ENCODE results near the gene SH3BP4. TPM values are rescaled to one million over a fixed set of nuclear protein-coding genes. Genes with fewer than 3 reads are reported as not detected.

SH3BP4 gene
- total RNA-seq, 1 experiment from 2014 or later = 93.8 TPM

GRCh38 chr2:235051436-235052260 is 99.8 kb downstream of the SH3BP4 start:
- no peak overlapping the region for H3K56ac ChIP-seq (ENCODE audit: insufficient read length, low read depth, low read length)
- Mint-ChIP-seq H3K4me3 (no peak overlapping the region), H3K36me3 (ENCODE audit: insufficient read depth in 1 of 3, low read depth in 3 of 3) (peaks cover 20 to 74% (median 67%) of the 10 kb centered on the region in 3 experiments), H3K27me3 (ENCODE audit: low read depth) (no peaks in the 10 kb centered on the region), H3K9me3 (no peaks in the 10 kb centered on the region), H3K4me1 (peaks cover 5 to 6% of the 10 kb centered on the region in 2 experiments), H3K27ac (peak overlapping the region in 1 of 3 experiments; percentile 74; a peak in 3 of 7 replicates)
- no peak overlapping the region for H3K4me2 ChIP-seq (ENCODE audit: insufficient read depth, insufficient read length, low read length)
- no peak overlapping the region for H2BK15ac ChIP-seq (ENCODE audit: low read depth, low read length)
- H3K27ac ChIP-seq (ENCODE audit: insufficient read length, low read depth, low read length) = no peak overlapping the region
- no peak overlapping the region for H2BK5ac ChIP-seq (ENCODE audit: insufficient read length, low read length)
- no peak overlapping the region for H4K91ac ChIP-seq (ENCODE audit: insufficient read length, low read depth, low read length)
- no CpG with 5 or more reads among the region's 18 CpGs for WGBS (ENCODE audit: extremely low coverage, insufficient read length, low lambda C conversion rate)
- no peak overlapping the region for H4K8ac ChIP-seq (replicated peaks; ENCODE audit: insufficient read length, low read depth, low read length)
- H4K20me1 ChIP-seq (ENCODE audit: control insufficient read depth, insufficient read depth, insufficient read length) = no peaks in the 10 kb centered on the region
- no peak overlapping the region for H2BK12ac ChIP-seq (ENCODE audit: insufficient read length, low read depth, low read length)
- H3K9me3 ChIP-seq (ENCODE audit: control insufficient read depth, low read depth, low read length) = no peaks in the 10 kb centered on the region
- no peaks in the 10 kb centered on the region for H3K23me2 ChIP-seq (ENCODE audit: insufficient read length, low read depth, low read length, poor library complexity, severe bottlenecking)
- no peaks in the 10 kb centered on the region for H3K79me1 ChIP-seq (ENCODE audit: insufficient read depth, low read depth, low read length, poor library complexity, severe bottlenecking)
- H3K23ac ChIP-seq (ENCODE audit: insufficient read length, low read depth, low read length) = no peak overlapping the region
- H3T11ph ChIP-seq (ENCODE audit: low read length) = no peak overlapping the region
- no peak for TF ChIP-seq CTCF (conservative IDR thresholded peaks at IDR 0.05)
- H3K14ac ChIP-seq (ENCODE audit: insufficient read depth, low read length) = no peak overlapping the region
- H3K27me3 ChIP-seq (ENCODE audit: insufficient read depth, low read length) = no peaks in the 10 kb centered on the region
- no peak overlapping the region for H2AK5ac ChIP-seq (ENCODE audit: insufficient read length, low read length)
- no peak overlapping the region for H3K18ac ChIP-seq (ENCODE audit: insufficient read length, low read depth, low read length)
- H3K79me2 ChIP-seq (ENCODE audit: insufficient read depth, low read length) = no peaks in the 10 kb centered on the region; the same call in 1 of the 2 replicates
- H2AFZ ChIP-seq (ENCODE audit: low read length) = no peak overlapping the region
- H2BK120ac ChIP-seq (ENCODE audit: low read depth, low read length, poor library complexity, severe bottlenecking) = no peak overlapping the region
- no peak overlapping the region for H4K5ac ChIP-seq (ENCODE audit: insufficient read length, low read depth, low read length)
- H2BK20ac ChIP-seq (ENCODE audit: low read depth, low read length, poor library complexity, severe bottlenecking) = no peak overlapping the region
- H3K4ac ChIP-seq (ENCODE audit: low read depth, low read length) = no peak overlapping the region
- H3K9ac ChIP-seq (ENCODE audit: extremely low read depth, insufficient read length, low read length) = no peak overlapping the region
- H3K4me1 ChIP-seq (ENCODE audit: insufficient read depth, low read length) = no peaks in the 10 kb centered on the region
- no peak for DNase-seq
